Measurements from ENCODE around the gene RAB7A.

Gene RAB7A

GRCh38 chr3:128806588-128806987 lies 80.6 kb downstream of the RAB7A start:
- TF ChIP-seq CTCF (IDR thresholded peaks at IDR 0.05; ENCODE audit: insufficient read depth, low read depth, low read length, missing control alignments): no peak
- no peak for DNase-seq (ENCODE audit: low read depth)
- H3K4me3 ChIP-seq (ENCODE audit: low read length): no peak overlapping the region

- no peak for TF ChIP-seq CTCF (IDR thresholded peaks at IDR 0.05; ENCODE audit: insufficient read depth, low read depth, low read length, missing control alignments)
- DNase-seq (ENCODE audit: low read depth): peak; percentile 73
- H3K4me3 ChIP-seq (ENCODE audit: low read length): no peak overlapping the region
These were observed 81.3 kb downstream of the RAB7A start for GRCh38 chr3:128807186-128807830.

- TF ChIP-seq CTCF (IDR thresholded peaks at IDR 0.05; ENCODE audit: insufficient read depth, low read depth, low read length, missing control alignments): no peak
- no peak for DNase-seq (ENCODE audit: low read depth)
- H3K4me3 ChIP-seq (ENCODE audit: low read length): no peak overlapping the region
These were observed 82.7 kb downstream of the RAB7A start for GRCh38 chr3:128808672-128809071.

GRCh38 chr3:128813097-128813496 lies 87.1 kb downstream of the RAB7A start:
- DNase-seq (ENCODE audit: low read depth): no peak
- H3K4me3 ChIP-seq (ENCODE audit: low read length): no peak overlapping the region
- TF ChIP-seq CTCF (IDR thresholded peaks at IDR 0.05; ENCODE audit: insufficient read depth, low read depth, low read length, missing control alignments): no peak

- no peak for DNase-seq (ENCODE audit: low read depth)
- TF ChIP-seq CTCF (IDR thresholded peaks at IDR 0.05; ENCODE audit: insufficient read depth, low read depth, low read length, missing control alignments): no peak
- H3K4me3 ChIP-seq (ENCODE audit: low read length): no peak overlapping the region
These were observed 88.1 kb downstream of the RAB7A start for GRCh38 chr3:128814060-128814459.

- no peak for DNase-seq (ENCODE audit: low read depth)
- no peak for TF ChIP-seq CTCF (IDR thresholded peaks at IDR 0.05; ENCODE audit: insufficient read depth, low read depth, low read length, missing control alignments)
- H3K4me3 ChIP-seq (ENCODE audit: low read length): no peak overlapping the region
These were observed 88.7 kb downstream of the RAB7A start for GRCh38 chr3:128814519-128815317.
